KOPT-K1 (cell line): Measurements from ENCODE around the gene BABAM2.
"Not testable (repeated sequence)": the region's sequence is repeated elsewhere in the genome, so short reads cannot be mapped to it uniquely, and the experiment has no call there.

Experiments used
- H3K27ac ChIP-seq: fragments of 200-600 bp; sonication (generic); 2 replicates; pipeline ENCODE4 v1.5.1; 2016; ENCODE audit warnings: antibody characterized with exemption, mild to moderate bottlenecking, low read depth, low read length; ENCODE audit not compliant: poor library complexity, severe bottlenecking
- H3K36me3 ChIP-seq: fragments of 200-600 bp; sonication (generic); 2 replicates; pipeline ENCODE4 v1.5.1; 2017; ENCODE audit warnings: antibody characterized with exemption, mild to moderate bottlenecking, low read length, moderate library complexity; ENCODE audit not compliant: insufficient read depth
- H3K9me3 ChIP-seq: fragments of 200-600 bp; sonication (generic); 2 replicates; pipeline ENCODE4 v1.5.1; 2017; ENCODE audit warnings: antibody characterized with exemption, low read length, mild to moderate bottlenecking; ENCODE audit not compliant: insufficient read depth, poor library complexity, severe bottlenecking

The BABAM2 gene

GRCh38 chr2:28025123-28025522 lies 134.6 kb downstream of the BABAM2 start:
- Histone ChIP-seq H3K9me3 (no peaks in the 10 kb centered on the region), H3K27ac (no peak overlapping the region), H3K36me3 (peaks cover 4% of the 10 kb centered on the region; the same call in 1 of the 2 replicates)

GRCh38 chr2:28026230-28026629 lies 135.7 kb downstream of the BABAM2 start:
- not testable (repeated sequence) for H3K36me3 ChIP-seq, H3K27ac ChIP-seq

GRCh38 chr2:28028025-28028424 lies 137.5 kb downstream of the BABAM2 start:
- H3K36me3 ChIP-seq = peaks cover 4% of the 10 kb centered on the region; the same call in 1 of the 2 replicates
- no peak overlapping the region for H3K27ac ChIP-seq
- no peaks in the 10 kb centered on the region for H3K9me3 ChIP-seq

More at GRCh38 chr2:28026230-28026629, 135.7 kb downstream of the BABAM2 start:
- H3K9me3 ChIP-seq = not testable (repeated sequence)

GRCh38 chr2:28030600-28030999 lies 140.1 kb downstream of the BABAM2 start:
- peaks cover 4% of the 10 kb centered on the region; the same call in 1 of the 2 replicates for H3K36me3 ChIP-seq
- H3K27ac ChIP-seq = no peak overlapping the region

GRCh38 chr2:28032816-28033215 lies 142.3 kb downstream of the BABAM2 start:
- Histone ChIP-seq H3K36me3 (no peaks in the 10 kb centered on the region), H3K27ac (no peak overlapping the region), H3K9me3 (no peaks in the 10 kb centered on the region)

More at GRCh38 chr2:28030600-28030999, 140.1 kb downstream of the BABAM2 start:
- no peaks in the 10 kb centered on the region for H3K9me3 ChIP-seq

- no peaks in the 10 kb centered on the region for H3K36me3 ChIP-seq
- no peak overlapping the region for H3K27ac ChIP-seq
- no peaks in the 10 kb centered on the region for H3K9me3 ChIP-seq
Measured at GRCh38 chr2:28034696-28035095, 144.2 kb downstream of the BABAM2 start.

GRCh38 chr2:28035163-28035690 lies 144.7 kb downstream of the BABAM2 start:
- H3K36me3 ChIP-seq = no peaks in the 10 kb centered on the region
- H3K27ac ChIP-seq = no peak overlapping the region
- H3K9me3 ChIP-seq = no peaks in the 10 kb centered on the region

GRCh38 chr2:28035816-28036215 lies 145.3 kb downstream of the BABAM2 start:
- Histone ChIP-seq H3K36me3 (no peaks in the 10 kb centered on the region), H3K9me3 (no peaks in the 10 kb centered on the region), H3K27ac (no peak overlapping the region)

- Histone ChIP-seq H3K9me3 (no peaks in the 10 kb centered on the region), H3K36me3 (no peaks in the 10 kb centered on the region), H3K27ac (no peak overlapping the region)
Measured at GRCh38 chr2:28036307-28036706, 145.8 kb downstream of the BABAM2 start.

- no peaks in the 10 kb centered on the region for H3K36me3 ChIP-seq
- H3K27ac ChIP-seq = no peak overlapping the region
- no peaks in the 10 kb centered on the region for H3K9me3 ChIP-seq
Measured at GRCh38 chr2:28038722-28039121, 148.2 kb downstream of the BABAM2 start.

- Histone ChIP-seq H3K27ac (no peak overlapping the region), H3K36me3 (no peaks in the 10 kb centered on the region), H3K9me3 (no peaks in the 10 kb centered on the region)
Measured at GRCh38 chr2:28045676-28046351, 155.3 kb downstream of the BABAM2 start.

GRCh38 chr2:28046921-28047320 lies 156.4 kb downstream of the BABAM2 start:
- Histone ChIP-seq H3K27ac (no peak overlapping the region), H3K36me3 (no peaks in the 10 kb centered on the region), H3K9me3 (no peaks in the 10 kb centered on the region)

- Histone ChIP-seq H3K36me3 (no peaks in the 10 kb centered on the region), H3K9me3 (no peaks in the 10 kb centered on the region), H3K27ac (no peak overlapping the region)
Measured at GRCh38 chr2:28047681-28048080, 157.2 kb downstream of the BABAM2 start.

GRCh38 chr2:28048341-28048740 lies 157.8 kb downstream of the BABAM2 start:
- no peaks in the 10 kb centered on the region for H3K9me3 ChIP-seq
- no peaks in the 10 kb centered on the region for H3K36me3 ChIP-seq
- no peak overlapping the region for H3K27ac ChIP-seq

- no peaks in the 10 kb centered on the region for H3K9me3 ChIP-seq
- no peaks in the 10 kb centered on the region for H3K36me3 ChIP-seq
- no peak overlapping the region for H3K27ac ChIP-seq
Measured at GRCh38 chr2:28049416-28049815, 158.9 kb downstream of the BABAM2 start.

GRCh38 chr2:28049899-28050298 lies 159.4 kb downstream of the BABAM2 start:
- Histone ChIP-seq H3K9me3 (no peaks in the 10 kb centered on the region), H3K27ac (no peak overlapping the region), H3K36me3 (no peaks in the 10 kb centered on the region)
